ENCODE measurements around the gene ATP1B2.

DNA sequence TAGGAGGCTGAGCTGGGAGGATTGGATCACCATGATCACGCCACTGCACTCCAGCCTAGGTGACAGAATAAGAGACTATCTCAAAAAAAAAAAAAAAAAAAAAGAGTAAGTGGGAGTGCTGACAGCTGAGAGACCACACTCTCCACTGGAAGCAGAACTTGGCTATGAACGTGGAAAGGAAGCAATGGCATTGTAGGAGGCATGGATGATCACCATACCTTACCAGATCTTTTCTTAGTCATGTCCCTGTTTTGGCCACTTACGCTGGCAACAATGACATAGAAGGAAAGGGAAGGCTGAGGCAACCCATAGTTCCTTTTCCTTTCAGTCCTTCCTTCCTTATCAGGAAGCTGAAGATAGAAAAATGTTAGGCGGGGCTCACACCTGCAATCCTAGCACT, 3.7 kb upstream of the ATP1B2 start:
- TF ChIP-seq, protein P1, sequence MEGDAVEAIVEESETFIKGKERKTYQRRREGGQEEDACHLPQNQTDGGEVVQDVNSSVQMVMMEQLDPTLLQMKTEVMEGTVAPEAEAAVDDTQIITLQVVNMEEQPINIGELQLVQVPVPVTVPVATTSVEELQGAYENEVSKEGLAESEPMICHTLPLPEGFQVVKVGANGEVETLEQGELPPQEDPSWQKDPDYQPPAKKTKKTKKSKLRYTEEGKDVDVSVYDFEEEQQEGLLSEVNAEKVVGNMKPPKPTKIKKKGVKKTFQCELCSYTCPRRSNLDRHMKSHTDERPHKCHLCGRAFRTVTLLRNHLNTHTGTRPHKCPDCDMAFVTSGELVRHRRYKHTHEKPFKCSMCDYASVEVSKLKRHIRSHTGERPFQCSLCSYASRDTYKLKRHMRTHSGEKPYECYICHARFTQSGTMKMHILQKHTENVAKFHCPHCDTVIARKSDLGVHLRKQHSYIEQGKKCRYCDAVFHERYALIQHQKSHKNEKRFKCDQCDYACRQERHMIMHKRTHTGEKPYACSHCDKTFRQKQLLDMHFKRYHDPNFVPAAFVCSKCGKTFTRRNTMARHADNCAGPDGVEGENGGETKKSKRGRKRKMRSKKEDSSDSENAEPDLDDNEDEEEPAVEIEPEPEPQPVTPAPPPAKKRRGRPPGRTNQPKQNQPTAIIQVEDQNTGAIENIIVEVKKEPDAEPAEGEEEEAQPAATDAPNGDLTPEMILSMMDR (IDR thresholded peaks at IDR 0.05; ENCODE audit: low read length): no peak
- no peak for TF ChIP-seq EZH2 (IDR thresholded peaks at IDR 0.05; ENCODE audit: borderline replicate concordance, low read length)
